Cortex of kidney (tissue), 1 donor: ENCODE data around the gene APOL6.
"Not testable (repeated sequence)": the region's sequence is repeated elsewhere in the genome, so short reads cannot be mapped to it uniquely, and the experiment has no call there.

Experiments used
- DNase-seq: peaks from one replicate; lab custom pipeline; 2025; lab: John Stamatoyannopoulos, UW

Gene APOL6

DNA sequence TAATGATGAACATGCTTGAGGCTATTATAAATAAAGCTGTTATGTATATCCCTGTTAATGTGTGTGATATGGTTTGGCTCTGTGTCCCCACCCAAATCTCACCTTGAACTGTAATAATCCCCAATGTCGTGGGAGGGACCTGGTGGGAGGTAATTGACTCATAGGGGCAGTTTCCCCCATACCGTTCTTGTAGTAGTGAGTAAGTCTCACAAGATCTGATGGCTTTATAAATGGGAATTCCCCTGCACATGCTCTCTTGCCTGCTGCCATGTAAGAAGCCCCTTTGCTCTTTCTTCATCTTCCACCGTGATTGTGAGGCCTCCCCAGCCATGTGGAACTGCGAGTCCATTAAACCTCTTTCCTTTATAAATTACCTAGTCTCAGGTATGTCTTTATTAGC, 31.2 kb downstream of the APOL6 start:
- not testable (repeated sequence) for DNase-seq

DNA sequence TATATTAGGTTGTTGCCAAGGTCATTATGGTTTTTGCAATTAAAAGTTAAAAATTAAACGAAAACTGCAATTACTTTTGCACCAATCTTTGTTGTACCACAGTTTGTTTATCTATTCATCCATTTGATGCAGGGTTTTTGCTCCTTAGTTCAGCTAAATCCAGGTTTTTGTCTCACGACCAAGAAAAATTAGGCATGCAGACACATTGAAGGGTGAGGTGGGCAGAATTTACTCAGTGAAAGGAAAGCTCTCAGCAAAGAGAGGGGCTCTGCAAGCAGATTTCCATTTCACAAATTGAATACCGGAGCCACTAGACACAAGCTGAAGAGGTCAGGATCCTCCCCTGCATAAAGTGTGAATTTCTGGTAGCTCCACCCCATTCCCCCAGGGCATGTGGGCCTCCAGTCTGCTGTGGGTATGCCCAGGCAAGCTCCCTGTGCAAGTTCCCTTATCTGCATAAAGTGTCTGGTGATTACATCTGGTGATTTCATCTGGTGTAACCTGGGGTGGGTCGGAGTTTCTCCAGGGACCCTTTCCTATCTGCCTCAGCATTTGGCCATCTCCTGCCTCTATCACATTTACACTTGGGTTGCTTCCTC, 33.3 kb downstream of the APOL6 start:
- DNase-seq: no peak

DNA sequence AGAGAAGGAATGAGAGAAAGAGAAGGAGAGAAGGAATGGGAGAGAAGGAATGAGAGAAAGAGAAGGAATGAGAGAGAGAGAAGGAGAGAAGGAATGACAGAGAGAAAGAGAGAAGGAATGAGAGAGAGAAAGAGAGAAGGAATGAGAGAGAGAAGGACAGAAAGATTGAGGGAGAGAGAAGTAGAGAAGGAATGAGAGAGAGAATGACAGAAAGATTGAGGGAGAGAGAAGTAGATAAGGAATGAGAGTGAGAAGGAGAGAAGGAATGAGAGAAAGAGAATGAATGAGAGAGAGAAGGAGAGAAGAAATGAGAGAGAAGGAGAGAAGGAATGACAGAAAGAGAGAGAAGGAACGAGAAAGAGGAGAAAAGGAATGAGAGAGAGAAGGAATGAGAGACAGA, 35.3 kb downstream of the APOL6 start:
- DNase-seq: no peak

DNA sequence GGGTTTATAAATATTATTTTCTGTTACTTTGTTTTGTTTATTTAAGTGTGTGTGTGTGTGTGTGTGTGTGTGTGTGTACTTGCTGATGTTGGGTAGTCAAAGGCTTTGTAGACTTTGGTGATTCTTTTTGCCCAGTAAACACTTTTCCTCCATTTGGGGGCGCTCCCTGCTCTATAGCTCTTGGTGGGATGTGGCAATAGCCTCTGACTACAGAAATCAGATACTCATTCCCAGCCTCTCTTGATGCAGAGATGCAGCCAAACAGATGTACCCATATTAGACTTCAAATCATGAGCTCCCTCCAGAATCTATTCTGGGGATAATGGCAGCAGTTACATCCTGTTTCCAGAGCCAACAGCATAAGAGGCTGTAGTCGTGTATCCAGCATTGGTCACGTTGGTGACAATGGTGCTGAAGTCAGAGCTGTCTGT, 36.0 kb downstream of the APOL6 start:
- no peak for DNase-seq

- no peak for DNase-seq
Observed at GRCh38 chr22:35684732-35685131, 36.5 kb downstream of the APOL6 start.

- no peak for DNase-seq
Observed at GRCh38 chr22:35685731-35686130, 37.5 kb downstream of the APOL6 start.

GRCh38 chr22:35686298-35686697, 38.1 kb downstream of the APOL6 start:
- DNase-seq: no peak

- no peak for DNase-seq
Observed at GRCh38 chr22:35687461-35687860, 39.2 kb downstream of the APOL6 start.

DNA sequence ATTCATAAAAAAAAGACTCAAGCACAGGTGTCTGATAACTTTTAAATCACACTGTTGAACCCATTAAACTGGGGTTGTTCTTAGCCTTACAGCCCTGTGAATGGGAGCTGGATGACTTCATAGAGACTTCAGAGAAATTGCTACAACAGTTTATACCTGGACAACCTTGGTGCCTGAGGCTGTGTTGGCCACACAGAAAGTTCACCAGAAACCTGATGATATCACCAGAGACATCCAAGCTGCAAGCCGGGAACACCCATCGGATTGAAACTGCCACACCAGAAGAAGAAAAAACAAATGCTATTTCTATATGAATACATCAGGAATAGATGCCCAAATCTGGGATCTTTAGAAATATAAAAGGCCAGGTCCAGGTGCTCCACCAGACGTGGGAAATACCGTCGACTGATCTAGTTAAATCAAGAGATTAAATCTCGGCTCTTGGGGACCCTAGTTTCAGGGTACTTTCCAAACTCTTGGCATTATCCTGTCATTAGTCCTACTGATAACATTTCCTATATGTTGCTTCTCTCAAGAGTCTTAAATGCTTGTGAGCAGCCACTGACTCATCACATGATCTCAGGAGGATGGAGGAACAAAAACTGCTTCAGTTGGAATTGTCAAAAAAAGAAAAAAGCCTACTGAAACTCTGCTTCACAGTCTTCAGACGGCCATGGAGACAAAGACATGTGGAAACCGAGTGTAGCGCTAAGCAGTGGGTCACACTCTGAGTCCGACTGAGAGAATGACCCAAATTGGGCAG, 40.8 kb downstream of the APOL6 start:
- DNase-seq: no peak

GRCh38 chr22:35690001-35690400, 41.8 kb downstream of the APOL6 start:
- DNase-seq: no peak

DNA sequence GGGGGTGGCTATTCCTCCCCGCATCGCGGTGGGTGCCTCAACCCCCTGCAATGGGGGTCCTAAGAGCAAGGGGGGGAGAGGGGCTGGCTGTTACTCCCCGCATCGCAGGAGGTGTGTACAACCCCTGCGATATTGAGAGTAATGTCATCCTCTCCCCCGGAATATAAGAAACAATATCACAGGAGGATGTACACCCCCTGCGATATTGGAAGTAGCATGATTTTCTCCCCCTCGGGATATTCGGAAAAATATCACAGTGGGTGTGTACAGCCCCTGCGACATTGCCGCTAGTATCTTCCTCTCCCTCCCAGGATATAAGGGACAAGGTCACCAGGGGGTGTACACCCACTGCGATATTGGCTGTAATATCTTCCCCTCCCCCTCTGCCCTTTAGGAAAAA, 47.0 kb downstream of the APOL6 start:
- no peak for DNase-seq

GRCh38 chr22:35697142-35697541, 48.9 kb downstream of the APOL6 start:
- no peak for DNase-seq

GRCh38 chr22:35699852-35700251, 51.6 kb downstream of the APOL6 start:
- not testable (repeated sequence) for DNase-seq

GRCh38 chr22:35703861-35704584, 55.8 kb downstream of the APOL6 start:
- no peak for DNase-seq

GRCh38 chr22:35705141-35705540, 56.9 kb downstream of the APOL6 start:
- DNase-seq: no peak

DNA sequence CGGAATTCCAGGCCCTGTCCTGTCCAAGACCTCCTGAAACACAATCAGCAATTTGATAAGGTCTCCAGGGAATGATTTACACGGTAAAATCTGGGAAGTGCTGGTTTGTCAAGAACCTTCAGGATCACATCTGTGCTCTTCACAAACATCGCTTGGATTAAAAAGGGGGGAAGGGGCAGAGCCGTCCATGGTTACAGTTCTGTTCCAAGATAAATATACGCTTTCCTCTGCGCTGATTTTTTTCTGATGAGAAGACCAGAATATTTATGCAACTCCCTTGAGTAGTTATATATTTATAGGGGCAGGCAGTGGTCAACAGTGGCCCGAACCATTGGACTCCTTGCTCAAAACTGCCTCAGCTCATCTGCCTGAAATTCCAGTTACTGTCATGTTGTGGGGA, 60.2 kb downstream of the APOL6 start:
- DNase-seq: no peak

- DNase-seq: no peak
Observed at GRCh38 chr22:35708917-35709316, 60.7 kb downstream of the APOL6 start.

DNA sequence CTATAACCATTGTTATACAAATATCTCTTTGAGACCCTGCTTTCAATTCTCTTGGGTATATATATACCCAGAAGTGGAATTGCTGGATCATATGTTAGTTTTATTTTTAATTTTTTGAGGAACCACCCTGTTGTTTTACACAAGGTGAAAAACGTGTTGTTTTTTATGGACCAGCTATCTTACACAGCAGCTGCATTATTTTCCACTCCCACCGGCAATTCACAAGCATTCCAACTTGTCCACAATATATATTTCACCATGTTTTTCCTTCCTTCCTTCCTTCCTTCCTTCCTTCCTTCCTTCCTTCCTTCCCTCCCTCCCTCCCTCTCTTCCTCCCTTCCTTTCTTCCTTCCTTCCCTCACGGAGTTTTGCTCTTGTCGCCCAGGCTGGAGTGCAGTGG, 63.1 kb downstream of the APOL6 start:
- DNase-seq: no peak

GRCh38 chr22:35712672-35713071, 64.4 kb downstream of the APOL6 start:
- no peak for DNase-seq

DNA sequence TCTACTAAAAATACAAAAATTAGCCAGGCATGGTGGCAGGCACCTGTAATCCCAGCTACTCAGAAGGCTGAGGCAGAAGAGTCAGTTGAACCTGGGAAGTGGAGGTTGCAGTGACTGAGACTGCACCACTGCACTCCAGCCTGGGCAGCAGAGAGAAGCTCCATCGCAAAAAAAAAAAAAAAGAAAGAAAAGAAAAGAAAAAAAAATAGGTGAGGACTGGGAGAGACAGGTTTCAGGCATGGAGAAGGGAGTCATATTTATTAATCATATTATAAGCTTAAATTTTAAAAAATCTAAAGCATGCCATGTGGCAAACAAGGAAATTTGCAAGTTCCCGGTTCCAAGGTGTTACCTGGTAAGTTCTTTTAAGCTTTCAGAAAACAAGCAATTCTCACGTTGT, 69.3 kb downstream of the APOL6 start, which contains the start of gene APOL5:
Gene APOL5, plus strand, starts transcription at position 301 of the 400 bp plus-strand sequence. Its CDS starts 0 bp downstream, at position 301.
- no peak for DNase-seq
